A549 (cell line): Measurements from ENCODE around the gene COG2. TPM values are rescaled to one million over a fixed set of nuclear protein-coding genes. Genes with fewer than 3 reads are reported as not detected.

Experiments used
- ATAC-seq, 2 experiments: fragments of 200-7000 bp in 1 of 2; fragments of >200 bp in 1 of 2; cut with Nextera tagmentation in 1 of 2; cut with Tn5 transposase in 1 of 2; 3 replicates each; pipeline versions ENCODE4 v1.8.0 to v1.9.1; 2018 to 2020; ENCODE audit warnings: mild to moderate bottlenecking in 1 of 2, moderate library complexity in 1 of 2
- CTCF ChIA-PET: fragments of 300-600 bp; sonication (Branson Sonifier 250); formaldehyde crosslinking; extraction: SDS; loops from one replicate; lab custom pipeline; 2021; ENCODE audit warnings: antibody characterized with exemption, inconsistent platforms; lab: Yijun Ruan, JAX
- POLR2A ChIA-PET: fragments of 350-600 bp; formaldehyde crosslinking; extraction: SDS; loops from one replicate; lab custom pipeline; 2021; ENCODE audit warnings: antibody characterized with exemption, inconsistent platforms; lab: Yijun Ruan, JAX
- DNase-seq, 2 experiments: peaks; one replicate each; pipeline versions ENCODE4 v3.0.0 to v3.0.0-alpha.2; 2011 to 2016; ENCODE audit warnings: low read depth in 1 of 2, low spot score in 1 of 2
- FAIRE-seq: peaks from 2 replicates; lab custom pipeline; 2011; peaks lifted over from hg19 to GRCh38; lab: Jason Lieb, UNC
- H3K27ac ChIP-seq, 2 experiments: fragments of >200 bp; sonication (Bioruptor Twin); formaldehyde crosslinking; 3 replicates each; pipeline ENCODE4 v1.5.1; 2016 to 2017
- H3K4me1 ChIP-seq: fragments of >200 bp; sonication (Bioruptor Twin); formaldehyde crosslinking; 3 replicates; pipeline ENCODE4 v1.6.1; 2016
- H3K4me2 ChIP-seq: fragments of >200 bp; sonication (Bioruptor Twin); formaldehyde crosslinking; 3 replicates; pipeline ENCODE4 v1.6.1; 2016
- H3K4me3 ChIP-seq: fragments of >200 bp; sonication (Bioruptor Twin); formaldehyde crosslinking; 3 replicates; pipeline ENCODE4 v1.5.1; 2016
- H3K9me3 ChIP-seq: fragments of >200 bp; sonication (Bioruptor Twin); formaldehyde crosslinking; 3 replicates; pipeline ENCODE4 v1.6.1; 2016
- BHLHE40 ChIP-seq: IDR thresholded peaks from 2 replicates; pipeline ENCODE4 v1.6.1; 2012; ENCODE audit warnings: low read depth, low read length, inconsistent platforms
- CHD2 ChIP-seq: fragments of 150-350 bp; IDR thresholded peaks from 2 replicates; pipeline ENCODE4 v1.6.1; 2014; ENCODE audit warnings: low read length; ENCODE audit not compliant: partially characterized antibody
- CHD4 ChIP-seq: fragments of 200-600 bp; sonication (generic); IDR thresholded peaks from 2 replicates; pipeline ENCODE4 v1.6.1; 2016; ENCODE audit warnings: antibody characterized with exemption, mild to moderate bottlenecking, borderline replicate concordance
- EHMT2 ChIP-seq: fragments of 200-600 bp; sonication (generic); IDR thresholded peaks from 2 replicates; pipeline ENCODE4 v1.6.1; 2016; ENCODE audit warnings: antibody characterized with exemption, low read depth, mild to moderate bottlenecking, moderate library complexity
- ESRRA ChIP-seq: fragments of 150-350 bp; IDR thresholded peaks from 2 replicates; pipeline ENCODE4 v1.6.1; 2014; ENCODE audit warnings: mild to moderate bottlenecking, low read length, borderline replicate concordance
- FOSB ChIP-seq: fragments of 250-450 bp; sonication (Bioruptor Pico); IDR thresholded peaks from 2 replicates; pipeline ENCODE4 v1.5.0; 2020; ENCODE audit warnings: mild to moderate bottlenecking, moderate library complexity
- FOSL2 ChIP-seq, 2 experiments: fragments of 450-650 bp in 1 of 2; fragments of >200 bp in 1 of 2; sonication (Bioruptor Twin) in 1 of 2; formaldehyde crosslinking; IDR thresholded peaks; 2 replicates each; pipeline versions ENCODE4 v1.5.0 to v1.6.1; 2016 to 2020; ENCODE audit warnings: mild to moderate bottlenecking in 1 of 2, moderate library complexity in 1 of 2
- GATA3 ChIP-seq: IDR thresholded peaks from 2 replicates; pipeline ENCODE4 v1.6.1; 2012; ENCODE audit warnings: borderline replicate concordance
- JUNB ChIP-seq: fragments of >200 bp; sonication (Bioruptor Twin); formaldehyde crosslinking; IDR thresholded peaks from 2 replicates; pipeline ENCODE4 v1.6.1; 2016
- MAFK ChIP-seq: fragments of 450-650 bp; IDR thresholded peaks from 2 replicates; pipeline ENCODE4 v1.6.1; 2014; ENCODE audit not compliant: partially characterized antibody
- MAZ ChIP-seq: fragments of 150-350 bp; IDR thresholded peaks from 2 replicates; pipeline ENCODE4 v1.6.1; 2014; ENCODE audit warnings: antibody characterized with exemption, low read depth, low read length, borderline replicate concordance
- MYC ChIP-seq: IDR thresholded peaks from 2 replicates; pipeline ENCODE4 v1.6.1; 2012; ENCODE audit warnings: mild to moderate bottlenecking, inconsistent platforms, low read length, improper control_type of control experiment, borderline replicate concordance
- RAD21 ChIP-seq, 2 experiments: fragments of >200 bp in 1 of 2; sonication (Bioruptor Twin) in 1 of 2; formaldehyde crosslinking in 1 of 2; IDR thresholded peaks in 1 of 2; conservative IDR thresholded peaks in 1 of 2; 2 replicates in 1 of 2; 3 replicates in 1 of 2; pipeline ENCODE4 v1.6.1; 2012 to 2018; ENCODE audit warnings: inconsistent platforms in 1 of 2
- RARB ChIP-seq: fragments of 250-450 bp; sonication (Bioruptor Pico); IDR thresholded peaks from 2 replicates; pipeline ENCODE4 v1.8.0; 2021; ENCODE audit warnings: mild to moderate bottlenecking, moderate library complexity
- SMC3 ChIP-seq: fragments of >200 bp; sonication (Bioruptor Twin); formaldehyde crosslinking; IDR thresholded peaks from 3 replicates; pipeline ENCODE4 v1.6.1; 2018; ENCODE audit warnings: inconsistent platforms
- TFCP2L1 ChIP-seq: fragments of 250-450 bp; sonication (Bioruptor Pico); IDR thresholded peaks from 2 replicates; pipeline ENCODE4 v1.5.0; 2021; ENCODE audit warnings: mild to moderate bottlenecking
- WGBS: methylation state at CpG from one replicate; pipeline ENCODE4 v1.1.6; 2017; ENCODE audit errors: missing lambda C conversion rate; 5-methylcytosine and 5-hydroxymethylcytosine counted together
- polyA plus RNA-seq, 4 experiments: library from polyadenylated mRNA; depleted of rRNA in 3 of 4; stranded (reverse); fragments of >200 nt; fragmentation: RNase III in 1 of 4; extraction: RNeasy Plus Mini Kit Qiagen cat#74134 plus additional on column Dnase treatment in 1 of 4; gene quantifications; 2 replicates in 3 of 4; 3 replicates in 1 of 4; pipeline ENCODE4 v1.2.3, GENCODE V29; 2011 to 2017
- TF ChIP-seq, protein P1 (sequence below): fragments of 250-450 bp; sonication (Bioruptor Pico); IDR thresholded peaks from 2 replicates; pipeline ENCODE4 v1.5.0; 2021; ENCODE audit warnings: mild to moderate bottlenecking, moderate library complexity, borderline replicate concordance
- TF ChIP-seq, protein P2 (sequence below): fragments of 450-650 bp; IDR thresholded peaks from 2 replicates; pipeline ENCODE4 v1.6.1; 2014; ENCODE audit warnings: antibody characterized with exemption
- TF ChIP-seq, protein P3 (sequence below): fragments of >200 bp; sonication (Bioruptor Twin); formaldehyde crosslinking; IDR thresholded peaks from 3 replicates; pipeline ENCODE4 v1.6.1; 2016
- TF ChIP-seq, protein P4 (sequence below): IDR thresholded peaks from 2 replicates; pipeline ENCODE4 v1.6.1; 2012; ENCODE audit warnings: low read depth, borderline replicate concordance
- TF ChIP-seq, protein P5 (sequence below): fragments of 250-450 bp; sonication (Bioruptor Pico); IDR thresholded peaks from 2 replicates; pipeline ENCODE4 v1.5.0; 2020; ENCODE audit warnings: low read depth, mild to moderate bottlenecking, moderate library complexity
- TF ChIP-seq, protein P6 (sequence below): fragments of >200 bp; sonication (Bioruptor Twin); formaldehyde crosslinking; IDR thresholded peaks from 3 replicates; pipeline ENCODE4 v1.5.1; 2016

The COG2 gene
- polyA plus RNA-seq, 2 of the 4 experiments (the other 2 are of a cell fraction): 23.0 to 34.2 TPM

DNA sequence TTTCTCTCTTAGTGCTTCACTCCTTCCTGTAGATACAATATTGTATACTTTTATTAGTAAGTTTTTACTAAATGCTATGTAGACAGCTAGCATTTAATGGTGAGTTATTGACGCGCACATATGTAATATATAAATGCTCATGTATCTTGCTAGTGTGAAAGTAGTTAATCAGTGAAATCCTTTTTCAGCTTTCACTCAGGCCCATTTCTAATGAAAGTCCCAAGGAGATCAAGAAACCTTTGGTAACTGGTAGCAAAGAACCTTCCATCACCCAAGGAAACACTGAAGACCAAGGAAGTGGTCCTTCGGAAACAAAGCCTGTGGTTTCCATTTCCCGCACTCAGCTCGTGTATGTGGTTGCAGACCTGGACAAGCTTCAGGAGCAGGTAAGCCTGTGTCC lies 44.5 kb downstream of the COG2 start:
- ChIA-PET CTCF (interaction anchor here (1.0 kb wide), 1 partner anchor 11 kb away, joined by 3 read pairs; no protein-coding TSS in a partner anchor), POLR2A (no interaction called here)
- DNase-seq (no peak), FAIRE-seq (no peak), ATAC-seq (no peak)
- peaks cover 6% of the 10 kb centered on the region for H3K4me1 ChIP-seq
- no peak overlapping the region for H3K4me3 ChIP-seq
- H3K4me2 ChIP-seq: no peak overlapping the region
- 81% methylated on average over 5 of the region's 5 CpGs for WGBS
- no peak for TF ChIP-seq CHD2
- H3K27ac ChIP-seq: no peak overlapping the region
- no peaks in the 10 kb centered on the region for H3K9me3 ChIP-seq

DNA sequence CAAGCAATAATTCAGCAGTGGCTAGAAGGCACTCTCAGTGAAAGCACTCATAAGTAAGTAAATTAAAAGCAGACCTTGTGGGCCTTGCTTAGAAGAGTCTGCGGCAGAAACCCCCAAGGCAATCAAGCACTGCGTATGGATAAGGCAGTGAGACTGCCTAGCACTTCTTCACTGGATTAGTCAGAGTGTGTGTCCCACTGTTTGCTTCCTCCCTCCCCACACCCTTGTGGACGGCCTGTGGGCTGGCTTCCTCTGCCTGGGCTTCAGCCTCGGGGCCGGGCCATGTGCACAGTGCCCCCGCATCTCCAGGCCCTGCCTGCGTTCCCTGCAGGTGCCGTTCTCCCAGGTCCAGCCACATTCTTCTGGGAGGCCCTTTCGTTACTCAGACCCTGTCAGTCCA lies 47.8 kb downstream of the COG2 start:
- no peaks in the 10 kb centered on the region for H3K4me1 ChIP-seq
- no peak overlapping the region for H3K27ac ChIP-seq
- ChIA-PET CTCF (interaction anchor here (0.7 to 0.9 kb wide), 3 partner anchors 8 to 47 kb away, joined by 3 read pairs; no protein-coding TSS in a partner anchor), POLR2A (no interaction called here)
- FAIRE-seq (no peak), DNase-seq (no peak), ATAC-seq (no peak)
- H3K9me3 ChIP-seq: no peaks in the 10 kb centered on the region
- 91% methylated on average over 9 of the region's 9 CpGs for WGBS
- H3K4me3 ChIP-seq: no peak overlapping the region
- TF ChIP-seq EHMT2 (no peak), SMC3 (no peak), GATA3 (no peak), RAD21 (conservative IDR thresholded peaks at IDR 0.05 in 1 of 2, IDR thresholded peaks at IDR 0.05 in 1 of 2) (no peak), MAFK (no peak)
- TF ChIP-seq, protein P1, sequence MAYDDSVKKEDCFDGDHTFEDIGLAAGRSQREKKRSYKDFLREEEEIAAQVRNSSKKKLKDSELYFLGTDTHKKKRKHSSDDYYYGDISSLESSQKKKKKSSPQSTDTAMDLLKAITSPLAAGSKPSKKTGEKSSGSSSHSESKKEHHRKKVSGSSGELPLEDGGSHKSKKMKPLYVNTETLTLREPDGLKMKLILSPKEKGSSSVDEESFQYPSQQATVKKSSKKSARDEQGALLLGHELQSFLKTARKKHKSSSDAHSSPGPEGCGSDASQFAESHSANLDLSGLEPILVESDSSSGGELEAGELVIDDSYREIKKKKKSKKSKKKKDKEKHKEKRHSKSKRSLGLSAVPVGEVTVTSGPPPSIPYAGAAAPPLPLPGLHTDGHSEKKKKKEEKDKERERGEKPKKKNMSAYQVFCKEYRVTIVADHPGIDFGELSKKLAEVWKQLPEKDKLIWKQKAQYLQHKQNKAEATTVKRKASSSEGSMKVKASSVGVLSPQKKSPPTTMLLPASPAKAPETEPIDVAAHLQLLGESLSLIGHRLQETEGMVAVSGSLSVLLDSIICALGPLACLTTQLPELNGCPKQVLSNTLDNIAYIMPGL (CRISPR knock-in tag): no peak
- TF ChIP-seq, protein P2, sequence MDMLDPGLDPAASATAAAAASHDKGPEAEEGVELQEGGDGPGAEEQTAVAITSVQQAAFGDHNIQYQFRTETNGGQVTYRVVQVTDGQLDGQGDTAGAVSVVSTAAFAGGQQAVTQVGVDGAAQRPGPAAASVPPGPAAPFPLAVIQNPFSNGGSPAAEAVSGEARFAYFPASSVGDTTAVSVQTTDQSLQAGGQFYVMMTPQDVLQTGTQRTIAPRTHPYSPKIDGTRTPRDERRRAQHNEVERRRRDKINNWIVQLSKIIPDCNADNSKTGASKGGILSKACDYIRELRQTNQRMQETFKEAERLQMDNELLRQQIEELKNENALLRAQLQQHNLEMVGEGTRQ: no peak
- H3K4me2 ChIP-seq: no peak overlapping the region

DNA sequence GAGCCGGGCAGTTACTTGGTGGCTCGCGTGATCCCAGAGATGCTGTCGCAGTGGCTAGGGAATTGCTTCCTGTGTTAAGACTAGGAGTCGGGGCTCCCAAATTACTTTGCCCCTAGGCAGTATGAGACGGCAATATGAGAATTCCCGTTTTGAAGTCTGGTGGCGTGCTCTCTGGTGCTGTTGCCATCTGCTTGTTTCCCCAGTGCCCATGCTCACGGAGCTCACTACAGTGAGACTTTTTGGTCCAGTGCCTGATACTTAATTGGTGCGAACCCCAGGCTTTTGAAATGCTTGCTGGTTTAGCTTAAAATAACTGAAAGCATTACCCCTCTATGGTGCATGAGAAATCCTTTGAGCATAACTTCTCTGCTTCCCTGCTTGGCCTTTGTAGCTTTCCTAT lies 49.3 kb downstream of the COG2 start:
- no peak overlapping the region for H3K27ac ChIP-seq
- no peaks in the 10 kb centered on the region for H3K9me3 ChIP-seq
- H3K4me3 ChIP-seq: no peak overlapping the region
- no peak overlapping the region for H3K4me2 ChIP-seq
- ChIA-PET CTCF (no interaction called here), POLR2A (no interaction called here)
- WGBS: 92% methylated on average over 10 of the region's 10 CpGs
- H3K4me1 ChIP-seq: no peaks in the 10 kb centered on the region
- FAIRE-seq (no peak), ATAC-seq (no peak), DNase-seq (no peak)
- TF ChIP-seq BHLHE40: no peak
- TF ChIP-seq, all 56 proteins: peak for 0

DNA sequence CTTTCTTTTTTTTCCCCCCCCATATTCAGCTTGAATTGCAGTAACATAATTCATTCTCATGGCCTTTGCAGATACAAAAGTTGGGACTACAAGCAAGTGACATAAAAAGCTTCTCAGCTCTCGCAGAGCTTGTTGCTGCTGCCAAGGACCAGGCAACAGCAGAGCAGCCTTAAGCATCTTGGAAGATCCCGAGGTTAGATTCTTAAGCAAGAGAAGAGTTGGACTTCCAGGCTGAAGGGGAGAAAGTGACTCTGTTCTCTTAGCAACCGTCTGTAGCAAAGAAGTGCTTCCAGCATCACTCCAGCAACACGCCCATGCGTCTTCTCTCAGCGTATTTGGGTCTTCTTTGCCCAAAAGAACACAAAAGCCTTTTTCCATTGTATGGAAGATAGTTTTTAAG lies 50.9 kb downstream of the COG2 start:
- no peak overlapping the region for H3K4me2 ChIP-seq
- no peaks in the 10 kb centered on the region for H3K4me1 ChIP-seq
- H3K9me3 ChIP-seq: no peaks in the 10 kb centered on the region
- DNase-seq: no peak
- 91% methylated on average over 6 of the region's 6 CpGs for WGBS
- no peak for ATAC-seq
- CTCF ChIA-PET: no interaction called here
- POLR2A ChIA-PET: no interaction called here
- H3K4me3 ChIP-seq: no peak overlapping the region
- H3K27ac ChIP-seq: no peak overlapping the region
- no peak for FAIRE-seq
- TF ChIP-seq TFCP2L1 (CRISPR knock-in tag) (no peak), MYC (no peak), FOSB (CRISPR knock-in tag) (no peak), CHD2 (no peak), RARB (CRISPR knock-in tag) (no peak), JUNB (no peak), CHD4 (no peak), FOSL2 (IDR thresholded peaks at IDR 0.05) (no peak), FOSL2 (CRISPR knock-in tag; IDR thresholded peaks at IDR 0.05) (no peak), MAZ (no peak), ESRRA (no peak)
- TF ChIP-seq, protein P3, sequence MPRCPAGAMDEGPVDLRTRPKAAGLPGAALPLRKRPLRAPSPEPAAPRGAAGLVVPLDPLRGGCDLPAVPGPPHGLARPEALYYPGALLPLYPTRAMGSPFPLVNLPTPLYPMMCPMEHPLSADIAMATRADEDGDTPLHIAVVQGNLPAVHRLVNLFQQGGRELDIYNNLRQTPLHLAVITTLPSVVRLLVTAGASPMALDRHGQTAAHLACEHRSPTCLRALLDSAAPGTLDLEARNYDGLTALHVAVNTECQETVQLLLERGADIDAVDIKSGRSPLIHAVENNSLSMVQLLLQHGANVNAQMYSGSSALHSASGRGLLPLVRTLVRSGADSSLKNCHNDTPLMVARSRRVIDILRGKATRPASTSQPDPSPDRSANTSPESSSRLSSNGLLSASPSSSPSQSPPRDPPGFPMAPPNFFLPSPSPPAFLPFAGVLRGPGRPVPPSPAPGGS: no peak
- TF ChIP-seq, protein P4, sequence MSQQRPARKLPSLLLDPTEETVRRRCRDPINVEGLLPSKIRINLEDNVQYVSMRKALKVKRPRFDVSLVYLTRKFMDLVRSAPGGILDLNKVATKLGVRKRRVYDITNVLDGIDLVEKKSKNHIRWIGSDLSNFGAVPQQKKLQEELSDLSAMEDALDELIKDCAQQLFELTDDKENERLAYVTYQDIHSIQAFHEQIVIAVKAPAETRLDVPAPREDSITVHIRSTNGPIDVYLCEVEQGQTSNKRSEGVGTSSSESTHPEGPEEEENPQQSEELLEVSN: no peak
- TF ChIP-seq, protein P5, sequence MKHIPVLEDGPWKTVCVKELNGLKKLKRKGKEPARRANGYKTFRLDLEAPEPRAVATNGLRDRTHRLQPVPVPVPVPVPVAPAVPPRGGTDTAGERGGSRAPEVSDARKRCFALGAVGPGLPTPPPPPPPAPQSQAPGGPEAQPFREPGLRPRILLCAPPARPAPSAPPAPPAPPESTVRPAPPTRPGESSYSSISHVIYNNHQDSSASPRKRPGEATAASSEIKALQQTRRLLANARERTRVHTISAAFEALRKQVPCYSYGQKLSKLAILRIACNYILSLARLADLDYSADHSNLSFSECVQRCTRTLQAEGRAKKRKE: no peak
- TF ChIP-seq, protein P6, sequence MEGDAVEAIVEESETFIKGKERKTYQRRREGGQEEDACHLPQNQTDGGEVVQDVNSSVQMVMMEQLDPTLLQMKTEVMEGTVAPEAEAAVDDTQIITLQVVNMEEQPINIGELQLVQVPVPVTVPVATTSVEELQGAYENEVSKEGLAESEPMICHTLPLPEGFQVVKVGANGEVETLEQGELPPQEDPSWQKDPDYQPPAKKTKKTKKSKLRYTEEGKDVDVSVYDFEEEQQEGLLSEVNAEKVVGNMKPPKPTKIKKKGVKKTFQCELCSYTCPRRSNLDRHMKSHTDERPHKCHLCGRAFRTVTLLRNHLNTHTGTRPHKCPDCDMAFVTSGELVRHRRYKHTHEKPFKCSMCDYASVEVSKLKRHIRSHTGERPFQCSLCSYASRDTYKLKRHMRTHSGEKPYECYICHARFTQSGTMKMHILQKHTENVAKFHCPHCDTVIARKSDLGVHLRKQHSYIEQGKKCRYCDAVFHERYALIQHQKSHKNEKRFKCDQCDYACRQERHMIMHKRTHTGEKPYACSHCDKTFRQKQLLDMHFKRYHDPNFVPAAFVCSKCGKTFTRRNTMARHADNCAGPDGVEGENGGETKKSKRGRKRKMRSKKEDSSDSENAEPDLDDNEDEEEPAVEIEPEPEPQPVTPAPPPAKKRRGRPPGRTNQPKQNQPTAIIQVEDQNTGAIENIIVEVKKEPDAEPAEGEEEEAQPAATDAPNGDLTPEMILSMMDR: no peak
